Measurements from ENCODE around the gene RALGPS1. TPM values are rescaled to one million over a fixed set of nuclear protein-coding genes. Genes with fewer than 3 reads are reported as not detected.

RALGPS1 gene
- total and polyA plus RNA-seq, 10 donors = 2.5 to 27.3 (median 14.1) TPM

DNA sequence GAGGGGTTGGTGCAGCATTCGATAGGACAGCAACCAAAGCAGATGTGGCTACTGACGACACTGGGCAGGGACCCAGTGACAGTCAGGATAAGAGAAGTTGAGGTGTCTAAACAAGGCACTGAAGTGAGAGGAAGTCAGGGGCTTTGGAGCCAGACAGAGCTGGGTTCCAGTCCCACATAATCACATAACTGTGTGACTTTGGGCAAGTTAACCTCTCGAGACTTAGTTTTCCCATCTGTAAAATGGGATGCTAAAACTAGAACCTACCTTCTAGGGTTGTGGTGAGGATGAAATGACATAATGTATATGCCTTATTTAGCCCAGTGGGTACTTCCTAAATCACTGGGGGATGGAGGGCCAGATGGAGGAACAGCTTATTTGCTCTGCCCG lies 204.7 kb downstream of the RALGPS1 start:
- intact Hi-C loops (cut with DNase I; ENCODE audit: low total_unique reads) = no loop called here
- 67 to 83% (median 73%) methylated on average over 4 of the region's 4 CpGs for WGBS, 5 donors
- Histone ChIP-seq H3K27ac (no peak overlapping the region), H3K4me3 (peak overlapping the region in 2 of 8 donors; percentile 64 to 72), H3K9me3 (no peaks in the 10 kb centered on the region), H3K4me1 (peaks cover 11 to 76% (median 50%) of the 10 kb centered on the region in 6 donors), H3K27me3 (replicated peaks in 1 of 7) (peaks cover 0 to 27% (median 10%) of the 10 kb centered on the region in 7 donors), H3K36me3 (peaks cover 0 to 14% (median 0%) of the 10 kb centered on the region in 6 donors)
- TF ChIP-seq, protein P1, sequence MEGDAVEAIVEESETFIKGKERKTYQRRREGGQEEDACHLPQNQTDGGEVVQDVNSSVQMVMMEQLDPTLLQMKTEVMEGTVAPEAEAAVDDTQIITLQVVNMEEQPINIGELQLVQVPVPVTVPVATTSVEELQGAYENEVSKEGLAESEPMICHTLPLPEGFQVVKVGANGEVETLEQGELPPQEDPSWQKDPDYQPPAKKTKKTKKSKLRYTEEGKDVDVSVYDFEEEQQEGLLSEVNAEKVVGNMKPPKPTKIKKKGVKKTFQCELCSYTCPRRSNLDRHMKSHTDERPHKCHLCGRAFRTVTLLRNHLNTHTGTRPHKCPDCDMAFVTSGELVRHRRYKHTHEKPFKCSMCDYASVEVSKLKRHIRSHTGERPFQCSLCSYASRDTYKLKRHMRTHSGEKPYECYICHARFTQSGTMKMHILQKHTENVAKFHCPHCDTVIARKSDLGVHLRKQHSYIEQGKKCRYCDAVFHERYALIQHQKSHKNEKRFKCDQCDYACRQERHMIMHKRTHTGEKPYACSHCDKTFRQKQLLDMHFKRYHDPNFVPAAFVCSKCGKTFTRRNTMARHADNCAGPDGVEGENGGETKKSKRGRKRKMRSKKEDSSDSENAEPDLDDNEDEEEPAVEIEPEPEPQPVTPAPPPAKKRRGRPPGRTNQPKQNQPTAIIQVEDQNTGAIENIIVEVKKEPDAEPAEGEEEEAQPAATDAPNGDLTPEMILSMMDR (IDR thresholded peaks at IDR 0.05 in 8 of 11, conservative IDR thresholded peaks at IDR 0.05 in 3 of 11) = no peak
- TF ChIP-seq POLR2AphosphoS5 (IDR thresholded peaks at IDR 0.05) (no peak), POLR2A (IDR thresholded peaks at IDR 0.05) (no peak)
- DNase-seq = no peak

DNA sequence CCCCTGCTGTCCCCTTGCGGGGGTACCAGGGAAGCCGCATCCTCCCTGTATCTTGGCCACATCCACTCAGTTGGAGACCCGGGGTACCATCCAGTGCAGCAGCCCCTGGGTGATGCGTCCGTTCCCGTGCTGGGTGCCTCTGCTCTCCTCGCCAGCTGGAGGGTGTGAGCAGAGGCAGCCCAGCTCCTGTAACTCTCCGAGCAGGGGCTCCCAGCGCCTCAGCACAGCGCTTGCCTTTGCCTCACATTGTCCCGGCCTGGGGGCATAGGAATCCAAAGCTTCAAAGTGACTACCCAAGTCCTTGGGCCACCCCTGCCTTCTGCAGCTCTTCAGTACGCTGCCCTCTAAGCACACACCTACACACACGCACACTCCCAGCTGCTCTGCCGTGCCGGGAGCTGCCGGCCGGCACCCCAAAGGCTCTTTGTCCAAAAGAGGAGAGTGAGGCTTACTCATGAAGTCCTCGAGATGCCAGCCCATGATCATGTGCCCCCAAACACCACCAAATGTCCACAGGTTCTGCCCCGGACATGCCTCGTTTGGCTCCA lies 207.1 kb downstream of the RALGPS1 start:
- no peak for DNase-seq

DNA sequence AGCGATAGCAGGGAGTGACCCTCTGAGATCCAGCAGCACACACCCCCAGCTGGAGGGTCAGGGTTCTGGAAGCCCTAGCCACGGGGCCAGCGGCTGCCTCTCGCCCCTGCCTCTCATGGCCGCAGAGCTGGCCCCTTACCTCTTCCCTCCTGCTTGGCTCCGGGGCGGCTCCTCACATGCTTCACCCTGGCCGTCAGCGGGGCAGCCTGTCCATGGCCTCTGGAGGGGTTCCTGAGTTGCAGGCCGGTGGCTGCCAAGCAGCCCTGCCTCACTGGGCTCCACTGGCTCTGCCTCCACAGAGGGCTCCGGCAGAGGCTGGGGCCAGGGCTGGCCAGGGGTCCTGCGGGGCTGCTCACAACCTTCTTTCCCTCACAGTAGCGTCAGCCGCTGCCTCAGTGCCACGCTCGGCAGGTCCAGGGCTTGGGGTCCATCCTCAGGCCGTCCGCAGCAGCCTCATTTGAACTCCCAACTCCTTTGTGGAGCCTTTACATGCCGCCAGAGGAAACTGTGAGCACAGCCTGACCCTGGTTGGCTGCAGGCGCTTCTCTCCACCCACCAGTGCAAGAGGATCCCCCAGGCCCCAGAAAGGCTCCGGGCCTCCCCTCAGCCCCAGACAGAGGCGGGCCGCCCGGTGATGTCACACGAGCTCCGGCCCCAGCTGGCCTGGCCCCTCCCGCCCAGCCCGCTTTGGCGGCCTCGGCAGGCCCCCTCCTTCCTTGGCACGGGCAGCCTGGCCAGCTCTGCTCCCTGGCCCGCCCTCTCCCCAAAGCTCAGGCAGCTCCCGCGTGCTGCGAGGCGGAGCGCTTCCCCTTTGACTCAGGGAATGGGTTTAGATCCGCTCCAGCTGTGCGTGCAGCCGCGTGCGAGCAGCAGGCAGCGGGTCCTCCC lies 207.8 kb downstream of the RALGPS1 start, which contains the start of gene ANGPTL2:
Gene ANGPTL2, minus strand, starts transcription at position 460 of the 888 bp plus-strand sequence. CDS start 13,904 bp downstream, outside the sequence.
- Histone ChIP-seq H3K27ac (peak within 1 kb of the TSS; percentile 70 to 93 (median 88)), H3K36me3 (peaks cover 0 to 14% (median 0%) of the 10 kb centered on the region in 6 donors), H3K4me3 (peak within 1 kb of the TSS; percentile 38 to 72 (median 46)), H3K4me1 (peaks cover 11 to 65% (median 47%) of the 10 kb centered on the region in 6 donors), H3K9me3 (no peaks in the 10 kb centered on the region), H3K27me3 (replicated peaks in 1 of 7) (peaks cover 0 to 27% (median 10%) of the 10 kb centered on the region in 7 donors)
- 7 to 17% (median 10%) methylated on average over 14 to 43 of the region's 43 CpGs for WGBS, 5 donors
- peak; percentile 92 for DNase-seq
- TF ChIP-seq, protein P1 (IDR thresholded peaks at IDR 0.05 in 8 of 11, conservative IDR thresholded peaks at IDR 0.05 in 3 of 11) = no peak
- TF ChIP-seq POLR2AphosphoS5 (IDR thresholded peaks at IDR 0.05) = peak; percentile 81 to 90 (median 88)
- TF ChIP-seq POLR2A (IDR thresholded peaks at IDR 0.05) = peak in 2 of 3 donors; percentile 18 to 85
- intact Hi-C loops (cut with DNase I; ENCODE audit: low total_unique reads) = no loop called here

More for the DNA sequence above, 207.1 kb downstream of the RALGPS1 start:
- no peak for TF ChIP-seq POLR2AphosphoS5 (IDR thresholded peaks at IDR 0.05)
- TF ChIP-seq, protein P1 (IDR thresholded peaks at IDR 0.05 in 8 of 11, conservative IDR thresholded peaks at IDR 0.05 in 3 of 11) = no peak
- no peak for TF ChIP-seq POLR2A (IDR thresholded peaks at IDR 0.05)
- intact Hi-C loops (cut with DNase I; ENCODE audit: low total_unique reads) = no loop called here
- H3K36me3 ChIP-seq = peaks cover 0 to 14% (median 0%) of the 10 kb centered on the region in 6 donors
- peaks cover 0 to 27% (median 10%) of the 10 kb centered on the region in 7 donors for H3K27me3 ChIP-seq (replicated peaks in 1 of 7)
- H3K4me1 ChIP-seq = peaks cover 11 to 70% (median 53%) of the 10 kb centered on the region in 6 donors
- no peaks in the 10 kb centered on the region for H3K9me3 ChIP-seq
- WGBS, 5 donors = 45 to 65% (median 47%) methylated on average over 18 to 20 of the region's 20 CpGs
- H3K27ac ChIP-seq = peak overlapping the region; percentile 70 to 93 (median 88)
- H3K4me3 ChIP-seq = peak overlapping the region; percentile 38 to 72 (median 46)
